NCI-H1436 treated with DMSO at 0.1 percent for 48 hours (cell line): ENCODE data around the gene ERC2.

Experiments
- DNase-seq: peaks from one replicate; lab custom pipeline; 2025; lab: John Stamatoyannopoulos, UW

ERC2 gene

GRCh38 chr3:55716044-55716443, 752.2 kb downstream of the ERC2 start:
- no peak for DNase-seq

DNA sequence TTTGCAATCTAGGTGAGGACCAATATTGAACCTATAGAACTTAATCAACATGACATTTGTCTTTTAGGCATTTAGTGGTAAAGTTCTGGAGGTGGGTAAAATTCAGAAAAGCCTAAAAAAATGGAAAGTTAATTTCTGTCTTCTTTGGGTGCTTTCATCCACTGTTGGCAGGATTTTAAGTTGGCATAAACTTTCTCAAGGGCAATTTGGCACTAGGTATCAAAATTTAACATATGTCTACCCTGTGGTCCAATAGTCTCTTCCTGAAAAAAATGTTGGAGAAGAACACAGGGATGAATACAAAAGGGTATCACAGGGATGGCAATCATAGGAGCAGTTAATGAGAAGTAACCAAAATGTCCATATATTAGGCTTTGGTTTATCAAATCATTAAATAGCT, 754.2 kb downstream of the ERC2 start:
- no peak for DNase-seq

- no peak for DNase-seq
Observed at GRCh38 chr3:55711646-55712045, 756.6 kb downstream of the ERC2 start.

DNA sequence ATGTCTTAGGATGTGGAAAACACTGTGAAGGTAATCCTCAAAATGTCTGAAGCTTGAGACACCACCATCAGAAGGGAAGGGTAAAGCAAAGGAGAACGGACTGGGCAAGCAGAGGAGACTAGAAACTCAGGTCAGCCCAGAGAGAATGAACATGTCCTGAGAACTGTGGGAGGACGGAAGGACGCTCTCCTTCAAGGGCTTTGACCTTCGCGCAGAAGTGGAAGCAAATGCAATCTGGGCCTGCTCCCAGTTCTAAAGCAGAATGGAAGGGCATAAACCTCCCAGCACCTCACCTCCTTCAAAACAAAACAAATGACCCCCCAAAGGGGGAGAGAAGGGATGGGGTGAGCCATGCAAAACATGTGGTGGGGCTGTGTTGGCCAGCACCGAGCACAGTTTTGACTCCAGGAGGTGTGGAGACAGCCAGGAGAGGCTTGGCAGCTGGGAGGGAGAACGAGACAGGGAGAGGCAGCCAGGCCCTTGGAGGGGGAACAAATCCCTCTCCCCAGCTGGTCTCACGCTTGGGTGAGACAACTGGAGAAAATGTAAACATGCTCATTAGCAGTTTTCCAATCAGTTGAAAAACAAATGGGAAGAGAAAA, 758.8 kb downstream of the ERC2 start:
- no peak for DNase-seq

DNA sequence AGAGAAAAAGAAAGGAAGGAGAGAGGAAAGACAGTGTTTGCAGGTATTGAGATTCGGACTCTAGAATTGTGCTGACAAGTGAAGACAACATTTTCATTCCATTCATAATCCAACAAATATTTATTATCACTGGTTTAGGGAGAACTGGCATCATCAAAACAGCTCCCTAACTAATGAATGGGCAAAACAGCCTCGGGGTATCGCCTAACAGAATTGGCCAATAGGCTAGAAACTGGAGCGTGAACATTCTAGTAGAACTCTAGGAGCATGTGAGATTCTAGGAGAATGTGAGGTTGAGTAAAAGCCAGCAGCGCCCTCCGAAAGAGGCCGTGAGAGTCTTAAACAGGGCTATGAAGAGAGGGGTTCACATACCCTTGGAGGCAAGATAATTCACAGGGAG, 759.3 kb downstream of the ERC2 start:
- DNase-seq: no peak

DNA sequence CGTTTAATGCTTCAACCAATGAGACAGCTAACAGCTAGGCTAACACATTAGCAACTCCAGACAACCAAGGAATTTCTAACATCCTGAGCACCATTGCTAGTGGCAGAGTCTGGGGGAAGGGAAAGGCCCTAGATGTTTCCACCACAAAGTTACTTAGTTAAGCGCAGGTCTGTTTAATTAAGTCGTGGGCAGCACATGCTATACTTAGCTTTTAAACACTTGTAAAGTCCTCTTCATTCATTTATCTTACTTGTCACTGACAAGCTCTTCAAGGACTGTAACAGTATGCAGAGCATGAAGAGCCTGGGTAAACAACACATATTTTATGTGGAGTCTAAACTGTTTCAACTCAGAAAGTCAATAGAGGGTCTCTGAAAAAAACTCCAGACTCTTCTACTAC, 760.0 kb downstream of the ERC2 start:
- no peak for DNase-seq

DNA sequence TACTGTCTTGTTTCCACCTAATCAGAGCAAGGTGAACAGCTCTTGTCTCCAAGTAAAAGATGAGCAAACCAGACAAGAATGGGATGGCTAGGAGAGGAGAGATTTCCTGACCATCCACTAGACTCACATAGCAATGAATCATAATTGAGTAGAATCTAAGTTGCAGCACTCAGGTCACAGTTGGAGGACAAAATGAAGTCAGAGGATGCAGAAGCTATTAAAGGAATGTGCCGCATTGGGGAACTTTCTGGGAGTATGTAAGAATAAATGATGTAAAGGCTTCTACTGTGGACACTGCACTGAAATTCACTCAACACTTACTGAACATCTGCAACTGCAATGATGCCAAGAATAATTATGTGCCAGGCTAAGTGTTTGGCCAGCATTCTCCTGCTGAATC, 763.7 kb downstream of the ERC2 start:
- DNase-seq: no peak

- no peak for DNase-seq
Observed at GRCh38 chr3:55702822-55703221, 765.4 kb downstream of the ERC2 start.

- no peak for DNase-seq
Observed at GRCh38 chr3:55701997-55702396, 766.3 kb downstream of the ERC2 start.

DNA sequence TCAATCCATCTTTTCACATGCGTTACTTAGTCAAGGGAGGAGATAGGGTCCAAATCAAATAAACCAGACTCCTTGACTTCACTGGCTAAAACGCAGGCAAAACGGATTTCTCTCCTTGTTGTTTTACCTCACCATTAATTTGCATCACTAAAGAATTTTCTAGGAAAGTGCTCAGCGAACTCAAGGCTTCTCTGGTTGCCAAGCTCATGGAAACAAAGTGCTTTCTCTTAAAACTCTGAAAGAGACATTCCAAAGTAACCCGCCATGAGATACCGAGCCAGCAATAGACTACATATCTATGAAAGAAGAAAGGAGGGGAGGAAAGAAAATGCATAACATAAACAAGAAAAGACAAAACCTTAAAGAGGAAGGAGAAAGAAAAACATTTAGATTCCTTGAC, 769.4 kb downstream of the ERC2 start:
- DNase-seq: no peak

DNA sequence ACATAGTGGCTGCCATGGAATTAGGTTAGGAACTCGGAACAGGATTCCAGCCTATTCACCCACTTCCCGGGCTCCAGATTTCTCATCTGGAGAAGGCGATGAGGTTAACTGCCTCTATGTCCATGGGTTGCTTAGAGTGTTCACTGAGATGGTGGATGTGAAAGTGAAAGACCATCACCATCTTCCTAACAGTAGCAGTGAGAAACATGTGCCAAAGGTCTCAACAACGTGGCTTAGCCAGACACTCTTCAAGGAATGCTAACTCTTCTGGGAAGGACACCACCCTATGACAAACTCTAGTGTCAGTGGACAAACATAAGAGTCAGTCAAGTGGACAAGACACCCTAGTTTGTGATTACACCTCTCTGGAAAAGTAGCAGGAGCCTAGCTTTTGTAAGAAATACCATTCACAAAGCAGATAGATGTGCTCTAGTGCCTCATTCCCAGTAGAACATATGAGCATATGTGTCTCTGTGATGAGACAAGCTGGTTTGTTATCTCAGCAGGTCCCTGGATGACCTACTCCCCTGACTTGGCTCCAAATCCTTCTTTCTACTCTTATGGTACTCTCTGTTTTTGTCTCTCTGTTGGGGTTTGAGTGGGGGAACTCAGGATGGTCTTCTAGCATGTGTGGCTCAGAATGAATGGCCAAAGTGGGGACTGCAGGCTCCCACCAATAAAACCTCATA, 770.9 kb downstream of the ERC2 start:
- DNase-seq: no peak

GRCh38 chr3:55692957-55693558, 775.2 kb downstream of the ERC2 start:
- DNase-seq: no peak

DNA sequence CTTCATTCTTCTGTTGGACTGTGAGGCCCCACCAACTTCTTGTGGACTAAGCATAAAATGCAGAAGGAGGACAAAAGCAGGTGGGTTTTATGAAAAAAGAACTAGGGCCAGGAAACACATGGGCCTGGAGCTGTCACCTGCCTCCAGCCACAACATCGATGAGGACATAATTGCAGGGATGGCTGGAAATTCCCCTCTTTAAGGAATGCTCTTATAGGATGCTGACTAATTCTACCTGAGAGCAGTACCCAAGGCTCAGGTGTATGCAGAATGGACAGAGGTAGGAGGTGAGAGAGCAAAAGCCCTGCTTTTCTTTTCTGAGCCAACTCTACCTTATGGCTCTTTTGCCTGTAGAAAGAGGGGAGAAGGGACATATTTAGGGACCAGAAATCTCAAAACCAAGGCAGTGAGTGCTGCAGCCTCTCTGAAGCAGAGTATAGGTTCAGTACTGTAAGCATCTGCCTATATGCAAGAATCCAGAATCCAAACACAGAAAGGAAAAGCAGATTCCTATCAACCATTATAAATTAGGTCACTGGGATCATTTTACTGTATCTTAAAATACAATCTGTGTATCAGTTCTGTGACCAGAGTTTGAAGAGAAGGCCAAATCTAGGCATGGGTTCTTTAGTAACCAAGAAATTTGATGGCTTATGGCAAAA, 775.8 kb downstream of the ERC2 start:
- no peak for DNase-seq

GRCh38 chr3:55691141-55691540, 777.1 kb downstream of the ERC2 start:
- no peak for DNase-seq

GRCh38 chr3:55690726-55691125, 777.5 kb downstream of the ERC2 start:
- DNase-seq: no peak

- no peak for DNase-seq
Observed at GRCh38 chr3:55690177-55690576, 778.1 kb downstream of the ERC2 start.

- no peak for DNase-seq
Observed at GRCh38 chr3:55688154-55688553, 780.1 kb downstream of the ERC2 start.

GRCh38 chr3:55687526-55687925, 780.7 kb downstream of the ERC2 start:
- no peak for DNase-seq

- DNase-seq: no peak
Observed at GRCh38 chr3:55686426-55687254, 781.6 kb downstream of the ERC2 start.

DNA sequence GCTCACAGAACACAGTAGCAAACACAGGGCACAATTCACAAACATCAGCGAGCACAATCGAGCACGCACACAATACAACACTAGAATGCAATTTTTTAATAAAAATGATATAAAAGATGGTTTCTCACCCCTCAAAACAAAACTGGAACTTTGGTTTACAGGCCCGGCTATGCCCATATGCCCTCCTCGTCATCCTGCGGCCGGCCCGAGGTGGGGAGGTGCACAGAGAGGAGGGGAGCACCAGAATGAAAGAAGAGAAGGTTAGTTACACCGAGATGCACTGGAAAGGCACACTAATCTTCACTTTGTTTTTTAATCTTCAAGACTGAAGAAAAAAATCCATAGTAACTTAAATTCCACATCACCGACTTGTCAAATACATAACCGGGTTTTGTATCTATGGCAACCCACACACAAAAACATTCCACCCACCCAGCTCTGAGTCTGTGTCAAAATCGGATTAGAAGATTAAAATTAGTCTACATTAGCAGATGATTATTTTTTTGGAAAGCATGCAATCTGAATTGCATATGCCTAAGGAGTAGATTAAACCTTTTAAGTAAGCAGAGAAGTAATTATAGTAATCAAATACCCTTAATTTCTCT, 784.5 kb downstream of the ERC2 start:
- DNase-seq: no peak

DNA sequence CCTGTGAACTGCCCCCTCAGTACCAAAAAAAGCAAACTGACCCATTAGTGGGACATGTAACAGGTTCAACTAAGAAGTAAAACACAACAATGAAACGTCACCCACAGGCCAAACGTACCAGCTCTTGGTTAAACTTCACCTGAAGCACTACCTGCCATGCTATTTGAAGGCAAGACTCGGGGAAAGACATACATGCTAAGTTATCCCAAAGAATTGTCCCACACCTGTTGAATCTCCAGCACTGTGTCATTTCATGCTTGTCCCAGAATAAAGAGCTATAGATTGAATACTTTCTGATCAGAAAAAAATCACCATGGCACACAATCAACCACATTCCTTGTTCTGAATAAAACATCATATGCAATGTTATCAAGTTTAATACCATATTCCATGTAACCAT, 785.8 kb downstream of the ERC2 start:
- DNase-seq: no peak
